Skeletal muscle tissue (tissue), 4 donors: ENCODE data around the gene MAP2. TPM values are rescaled to one million over a fixed set of nuclear protein-coding genes. Genes with fewer than 3 reads are reported as not detected.

Experiments
- H3K27ac ChIP-seq: one replicate; pipeline ENCODE4 v1.7.0; 2013; ENCODE audit warnings: mild to moderate bottlenecking, low read depth, low read length, inconsistent platforms
- H3K27me3 ChIP-seq, 3 donors: one replicate each; pipeline ENCODE4 v1.7.0; 2013; ENCODE audit warnings: low read length in 3 of 3; ENCODE audit not compliant: control insufficient read depth in 3 of 3, insufficient read depth in 3 of 3
- H3K36me3 ChIP-seq, 3 donors: one replicate each; pipeline ENCODE4 v1.7.0; 2013; ENCODE audit warnings: low read length in 3 of 3; ENCODE audit not compliant: control insufficient read depth in 3 of 3, insufficient read depth in 3 of 3
- H3K4me1 ChIP-seq, 3 donors: one replicate each; pipeline ENCODE4 v1.7.0; 2013; ENCODE audit warnings: low read length in 3 of 3, mild to moderate bottlenecking in 3 of 3; ENCODE audit not compliant: control insufficient read depth in 3 of 3, insufficient read depth in 3 of 3
- H3K4me3 ChIP-seq, 3 donors: one replicate each; pipeline ENCODE4 v1.7.0; 2013; ENCODE audit warnings: low read length in 3 of 3
- H3K9ac ChIP-seq, 3 donors: one replicate each; pipeline ENCODE4 v1.7.0; 2013; ENCODE audit warnings: low read length in 3 of 3, mild to moderate bottlenecking in 3 of 3, moderate library complexity in 2 of 3, low read depth in 1 of 3
- H3K9me3 ChIP-seq, 3 donors: one replicate each; pipeline ENCODE4 v1.7.0; 2013; ENCODE audit warnings: low read length in 3 of 3; ENCODE audit not compliant: control insufficient read depth in 3 of 3
- total RNA-seq: library from RNA; depleted of rRNA; stranded (reverse); fragments of >200 nt; gene quantifications from one replicate; pipeline ENCODE4 v1.2.3, GENCODE V29; 2014
- donor health status: Osteomylitis.

Gene MAP2
- total RNA-seq, 1 donor from 2014 or later = 3.7 TPM

- Histone ChIP-seq H3K9ac (no peak overlapping the region), H3K9me3 (no peaks in the 10 kb centered on the region), H3K27me3 (no peaks in the 10 kb centered on the region), H3K27ac (no peak overlapping the region), H3K4me3 (no peak overlapping the region), H3K4me1 (no peaks in the 10 kb centered on the region), H3K36me3 (no peaks in the 10 kb centered on the region)
Measured at GRCh38 chr2:209713219-209713618, 289.4 kb downstream of the MAP2 start.

- Histone ChIP-seq H3K36me3 (no peaks in the 10 kb centered on the region), H3K9me3 (no peaks in the 10 kb centered on the region), H3K4me1 (no peaks in the 10 kb centered on the region), H3K4me3 (no peak overlapping the region), H3K27ac (no peak overlapping the region), H3K9ac (no peak overlapping the region), H3K27me3 (no peaks in the 10 kb centered on the region)
Measured at GRCh38 chr2:209719034-209719433, 295.2 kb downstream of the MAP2 start.

- H3K9ac ChIP-seq = no peak overlapping the region
- no peak overlapping the region for H3K27ac ChIP-seq
- no peaks in the 10 kb centered on the region for H3K4me1 ChIP-seq
- no peaks in the 10 kb centered on the region for H3K9me3 ChIP-seq
- H3K4me3 ChIP-seq = no peak overlapping the region
- H3K27me3 ChIP-seq = no peaks in the 10 kb centered on the region
- H3K36me3 ChIP-seq = no peaks in the 10 kb centered on the region
Measured at GRCh38 chr2:209721497-209721896, 297.6 kb downstream of the MAP2 start.

GRCh38 chr2:209726311-209726710 lies 302.5 kb downstream of the MAP2 start:
- no peaks in the 10 kb centered on the region for H3K36me3 ChIP-seq
- H3K4me1 ChIP-seq = no peaks in the 10 kb centered on the region
- H3K4me3 ChIP-seq = no peak overlapping the region
- H3K27me3 ChIP-seq = no peaks in the 10 kb centered on the region
- H3K9me3 ChIP-seq = no peaks in the 10 kb centered on the region
- no peak overlapping the region for H3K9ac ChIP-seq
- no peak overlapping the region for H3K27ac ChIP-seq

- H3K9me3 ChIP-seq = no peaks in the 10 kb centered on the region
- no peak overlapping the region for H3K4me3 ChIP-seq
- H3K4me1 ChIP-seq = no peaks in the 10 kb centered on the region
- no peak overlapping the region for H3K9ac ChIP-seq
- no peak overlapping the region for H3K27ac ChIP-seq
- H3K36me3 ChIP-seq = no peaks in the 10 kb centered on the region
- H3K27me3 ChIP-seq = no peaks in the 10 kb centered on the region
Measured at GRCh38 chr2:209727077-209727476, 303.2 kb downstream of the MAP2 start.

- Histone ChIP-seq H3K9me3 (no peaks in the 10 kb centered on the region), H3K4me3 (no peak overlapping the region), H3K36me3 (no peaks in the 10 kb centered on the region), H3K9ac (no peak overlapping the region), H3K27me3 (no peaks in the 10 kb centered on the region), H3K27ac (no peak overlapping the region), H3K4me1 (no peaks in the 10 kb centered on the region)
Measured at GRCh38 chr2:209734805-209735204, 311.0 kb downstream of the MAP2 start.

- H3K9ac ChIP-seq = no peak overlapping the region
- H3K4me3 ChIP-seq = no peak overlapping the region
- no peak overlapping the region for H3K27ac ChIP-seq
- H3K36me3 ChIP-seq = no peaks in the 10 kb centered on the region
- H3K4me1 ChIP-seq = no peaks in the 10 kb centered on the region
- H3K27me3 ChIP-seq = no peaks in the 10 kb centered on the region
- H3K9me3 ChIP-seq = no peaks in the 10 kb centered on the region
Measured at GRCh38 chr2:209741953-209742352, 318.1 kb downstream of the MAP2 start.

GRCh38 chr2:209753020-209753419 lies 329.2 kb downstream of the MAP2 start:
- Histone ChIP-seq H3K9me3 (no peaks in the 10 kb centered on the region), H3K9ac (no peak overlapping the region), H3K27me3 (no peaks in the 10 kb centered on the region), H3K36me3 (no peaks in the 10 kb centered on the region), H3K4me1 (no peaks in the 10 kb centered on the region), H3K4me3 (no peak overlapping the region), H3K27ac (no peak overlapping the region)

- Histone ChIP-seq H3K36me3 (no peaks in the 10 kb centered on the region), H3K27ac (no peak overlapping the region), H3K9me3 (no peaks in the 10 kb centered on the region), H3K27me3 (no peaks in the 10 kb centered on the region), H3K9ac (no peak overlapping the region), H3K4me3 (no peak overlapping the region), H3K4me1 (no peaks in the 10 kb centered on the region)
Measured at GRCh38 chr2:209757163-209757562, 333.3 kb downstream of the MAP2 start.

- no peaks in the 10 kb centered on the region for H3K36me3 ChIP-seq
- H3K9me3 ChIP-seq = no peaks in the 10 kb centered on the region
- H3K4me3 ChIP-seq = no peak overlapping the region
- H3K27me3 ChIP-seq = no peaks in the 10 kb centered on the region
- H3K27ac ChIP-seq = no peak overlapping the region
- no peak overlapping the region for H3K9ac ChIP-seq
- no peaks in the 10 kb centered on the region for H3K4me1 ChIP-seq
Measured at GRCh38 chr2:209761566-209761965, 337.7 kb downstream of the MAP2 start.

- Histone ChIP-seq H3K4me3 (no peak overlapping the region), H3K4me1 (no peaks in the 10 kb centered on the region), H3K9ac (no peak overlapping the region), H3K27me3 (no peaks in the 10 kb centered on the region), H3K27ac (no peak overlapping the region), H3K36me3 (no peaks in the 10 kb centered on the region), H3K9me3 (no peaks in the 10 kb centered on the region)
Measured at GRCh38 chr2:209762563-209762962, 338.7 kb downstream of the MAP2 start.
